Measurements from ENCODE around the gene TBC1D24.

Gene TBC1D24

GRCh38 chr16:2470603-2471015 is 4.3 kb upstream of the TBC1D24 start:
- Histone ChIP-seq H3K36me3 (ENCODE audit: insufficient read depth, low read length) (no peaks in the 10 kb centered on the region), H3K4me1 (ENCODE audit: insufficient read depth, low read length) (peaks cover 9% of the 10 kb centered on the region), H3K27ac (ENCODE audit: low read depth, low read length) (no peak overlapping the region), H3K9me3 (ENCODE audit: low read length) (no peaks in the 10 kb centered on the region), H3K27me3 (ENCODE audit: control insufficient read depth in 1 of 2, insufficient read depth in 2 of 2, low read length in 2 of 2) (peaks cover 22 to 59% of the 10 kb centered on the region in 2 donors), H3K9ac (ENCODE audit: low read length) (no peak overlapping the region), H3K4me3 (ENCODE audit: low read depth in 1 of 2, low read length in 2 of 2) (no peak overlapping the region)

GRCh38 chr16:2471016-2471652 is 3.8 kb upstream of the TBC1D24 start, which contains the start of gene NTN3:
Gene NTN3, plus strand, starts transcription at chr16:2471297. Its CDS starts 405 bp downstream, at chr16:2471702.
- no peak within 1 kb of the TSS for H3K4me3 ChIP-seq (ENCODE audit: low read depth in 1 of 2, low read length in 2 of 2)
- peaks cover 22 to 59% of the 10 kb centered on the region in 2 donors for H3K27me3 ChIP-seq (ENCODE audit: control insufficient read depth in 1 of 2, insufficient read depth in 2 of 2, low read length in 2 of 2)
- no peak within 1 kb of the TSS for H3K27ac ChIP-seq (ENCODE audit: low read depth, low read length)
- no peak within 1 kb of the TSS for H3K9ac ChIP-seq (ENCODE audit: low read length)
- H3K4me1 ChIP-seq (ENCODE audit: insufficient read depth, low read length), result peaks cover 14% of the 10 kb centered on the region
- no peaks in the 10 kb centered on the region for H3K36me3 ChIP-seq (ENCODE audit: insufficient read depth, low read length)
- H3K9me3 ChIP-seq (ENCODE audit: low read length), result no peaks in the 10 kb centered on the region

GRCh38 chr16:2471653-2472487 is 3.1 kb upstream of the TBC1D24 start:
- H3K4me3 ChIP-seq (ENCODE audit: low read depth in 1 of 2, low read length in 2 of 2), result no peak overlapping the region
- peaks cover 22 to 59% of the 10 kb centered on the region in 2 donors for H3K27me3 ChIP-seq (ENCODE audit: control insufficient read depth in 1 of 2, insufficient read depth in 2 of 2, low read length in 2 of 2)
- no peaks in the 10 kb centered on the region for H3K9me3 ChIP-seq (ENCODE audit: low read length)
- H3K9ac ChIP-seq (ENCODE audit: low read length), result no peak overlapping the region
- no peak overlapping the region for H3K27ac ChIP-seq (ENCODE audit: low read depth, low read length)
- peaks cover 15% of the 10 kb centered on the region for H3K4me1 ChIP-seq (ENCODE audit: insufficient read depth, low read length)
- H3K36me3 ChIP-seq (ENCODE audit: insufficient read depth, low read length), result no peaks in the 10 kb centered on the region

GRCh38 chr16:2472488-2472864 is 2.5 kb upstream of the TBC1D24 start:
- Histone ChIP-seq H3K4me3 (ENCODE audit: low read depth in 1 of 2, low read length in 2 of 2) (no peak overlapping the region), H3K4me1 (ENCODE audit: insufficient read depth, low read length) (peaks cover 15% of the 10 kb centered on the region), H3K9ac (ENCODE audit: low read length) (no peak overlapping the region), H3K27me3 (ENCODE audit: control insufficient read depth in 1 of 2, insufficient read depth in 2 of 2, low read length in 2 of 2) (peaks cover 22 to 59% of the 10 kb centered on the region in 2 donors), H3K36me3 (ENCODE audit: insufficient read depth, low read length) (no peaks in the 10 kb centered on the region), H3K27ac (ENCODE audit: low read depth, low read length) (no peak overlapping the region), H3K9me3 (ENCODE audit: low read length) (no peaks in the 10 kb centered on the region)

- Histone ChIP-seq H3K4me1 (ENCODE audit: insufficient read depth, low read length) (peaks cover 14% of the 10 kb centered on the region), H3K9ac (ENCODE audit: low read length) (no peak overlapping the region), H3K4me3 (ENCODE audit: low read depth in 1 of 2, low read length in 2 of 2) (no peak overlapping the region), H3K9me3 (ENCODE audit: low read length) (no peaks in the 10 kb centered on the region), H3K27me3 (ENCODE audit: control insufficient read depth in 1 of 2, insufficient read depth in 2 of 2, low read length in 2 of 2) (peaks cover 22 to 57% of the 10 kb centered on the region in 2 donors), H3K36me3 (ENCODE audit: insufficient read depth, low read length) (no peaks in the 10 kb centered on the region), H3K27ac (ENCODE audit: low read depth, low read length) (no peak overlapping the region)
Observed at GRCh38 chr16:2472885-2473445, 2.0 kb upstream of the TBC1D24 start.

GRCh38 chr16:2473446-2473926 is 1.4 kb upstream of the TBC1D24 start:
- Histone ChIP-seq H3K4me3 (ENCODE audit: low read depth in 1 of 2, low read length in 2 of 2) (no peak overlapping the region), H3K27me3 (ENCODE audit: control insufficient read depth in 1 of 2, insufficient read depth in 2 of 2, low read length in 2 of 2) (peaks cover 22 to 52% of the 10 kb centered on the region in 2 donors), H3K4me1 (ENCODE audit: insufficient read depth, low read length) (peaks cover 9% of the 10 kb centered on the region), H3K9me3 (ENCODE audit: low read length) (no peaks in the 10 kb centered on the region), H3K36me3 (ENCODE audit: insufficient read depth, low read length) (no peaks in the 10 kb centered on the region), H3K27ac (ENCODE audit: low read depth, low read length) (no peak overlapping the region), H3K9ac (ENCODE audit: low read length) (no peak overlapping the region)

- peak overlapping the region; percentile 61 to 83 for H3K4me3 ChIP-seq (ENCODE audit: low read depth in 1 of 2, low read length in 2 of 2)
- no peaks in the 10 kb centered on the region for H3K9me3 ChIP-seq (ENCODE audit: low read length)
- H3K4me1 ChIP-seq (ENCODE audit: insufficient read depth, low read length), result peaks cover 6% of the 10 kb centered on the region
- H3K27ac ChIP-seq (ENCODE audit: low read depth, low read length), result peak overlapping the region; percentile 78
- H3K9ac ChIP-seq (ENCODE audit: low read length), result peak overlapping the region; percentile 33
- H3K27me3 ChIP-seq (ENCODE audit: control insufficient read depth in 1 of 2, insufficient read depth in 2 of 2, low read length in 2 of 2), result peaks cover 16 to 44% of the 10 kb centered on the region in 2 donors
- no peaks in the 10 kb centered on the region for H3K36me3 ChIP-seq (ENCODE audit: insufficient read depth, low read length)
Observed at GRCh38 chr16:2473999-2474876, 689 bp upstream of the TBC1D24 start.

- peak overlapping the region; percentile 12 for H3K27ac ChIP-seq (ENCODE audit: low read depth, low read length)
- H3K4me1 ChIP-seq (ENCODE audit: insufficient read depth, low read length), result peaks cover 6% of the 10 kb centered on the region
Observed at GRCh38 chr16:2475413-2476344, 752 bp downstream of the TBC1D24 start.

GRCh38 chr16:2476345-2476720 is 1.4 kb downstream of the TBC1D24 start:
- Histone ChIP-seq H3K36me3 (ENCODE audit: insufficient read depth, low read length) (no peaks in the 10 kb centered on the region), H3K9me3 (ENCODE audit: low read length) (no peaks in the 10 kb centered on the region), H3K27me3 (ENCODE audit: control insufficient read depth in 1 of 2, insufficient read depth in 2 of 2, low read length in 2 of 2) (peaks cover 0 to 23% of the 10 kb centered on the region in 2 donors), H3K4me3 (ENCODE audit: low read depth in 1 of 2, low read length in 2 of 2) (no peak overlapping the region), H3K27ac (ENCODE audit: low read depth, low read length) (no peak overlapping the region), H3K4me1 (ENCODE audit: insufficient read depth, low read length) (peaks cover 6% of the 10 kb centered on the region), H3K9ac (ENCODE audit: low read length) (no peak overlapping the region)

More at GRCh38 chr16:2475413-2476344, 752 bp downstream of the TBC1D24 start:
- peaks cover 2 to 30% of the 10 kb centered on the region in 2 donors for H3K27me3 ChIP-seq (ENCODE audit: control insufficient read depth in 1 of 2, insufficient read depth in 2 of 2, low read length in 2 of 2)
- H3K9ac ChIP-seq (ENCODE audit: low read length), result no peak overlapping the region
- H3K9me3 ChIP-seq (ENCODE audit: low read length), result no peaks in the 10 kb centered on the region
- no peaks in the 10 kb centered on the region for H3K36me3 ChIP-seq (ENCODE audit: insufficient read depth, low read length)
- H3K4me3 ChIP-seq (ENCODE audit: low read depth in 1 of 2, low read length in 2 of 2), result peak overlapping the region; percentile 52 to 55

- peaks cover 6% of the 10 kb centered on the region for H3K4me1 ChIP-seq (ENCODE audit: insufficient read depth, low read length)
- H3K4me3 ChIP-seq (ENCODE audit: low read depth in 1 of 2, low read length in 2 of 2), result no peak overlapping the region
Observed at GRCh38 chr16:2476741-2477140, 1.8 kb downstream of the TBC1D24 start.

More at GRCh38 chr16:2476741-2477140, 1.8 kb downstream of the TBC1D24 start:
- H3K27ac ChIP-seq (ENCODE audit: low read depth, low read length), result no peak overlapping the region
- H3K27me3 ChIP-seq (ENCODE audit: control insufficient read depth in 1 of 2, insufficient read depth in 2 of 2, low read length in 2 of 2), result peaks cover 0 to 19% of the 10 kb centered on the region in 2 donors
- H3K9me3 ChIP-seq (ENCODE audit: low read length), result no peaks in the 10 kb centered on the region
- H3K9ac ChIP-seq (ENCODE audit: low read length), result no peak overlapping the region
- no peaks in the 10 kb centered on the region for H3K36me3 ChIP-seq (ENCODE audit: insufficient read depth, low read length)

Data from muscle layer of colon (tissue), 2 donors.